ENCODE results near the gene GGACT. TPM values are rescaled to one million over a fixed set of nuclear protein-coding genes. Genes with fewer than 3 reads are reported as not detected.
"Not testable (repeated sequence)": the region's sequence is repeated elsewhere in the genome, so short reads cannot be mapped to it uniquely, and the experiment has no call there.

GGACT gene
- total RNA-seq, 4 donors from 2014 or later = 1.9 to 8.7 (median 5.6) TPM

GRCh38 chr13:100527644-100528043 lies 60.9 kb downstream of the GGACT start:
- Histone ChIP-seq H3K4me1 (no peaks in the 10 kb centered on the region), H3K4me3 (replicated peaks in 1 of 3) (no peak overlapping the region), H3K27me3 (no peaks in the 10 kb centered on the region), H3K27ac (no peak overlapping the region), H3K9me3 (no peaks in the 10 kb centered on the region), H3K36me3 (peaks cover 0 to 6% of the 10 kb centered on the region in 2 donors)
- WGBS, 2 donors = 91 to 99% methylated on average over 9 of the region's 9 CpGs
- intact Hi-C loops (cut with DNase I) = no loop called here
- TF ChIP-seq, protein P1, sequence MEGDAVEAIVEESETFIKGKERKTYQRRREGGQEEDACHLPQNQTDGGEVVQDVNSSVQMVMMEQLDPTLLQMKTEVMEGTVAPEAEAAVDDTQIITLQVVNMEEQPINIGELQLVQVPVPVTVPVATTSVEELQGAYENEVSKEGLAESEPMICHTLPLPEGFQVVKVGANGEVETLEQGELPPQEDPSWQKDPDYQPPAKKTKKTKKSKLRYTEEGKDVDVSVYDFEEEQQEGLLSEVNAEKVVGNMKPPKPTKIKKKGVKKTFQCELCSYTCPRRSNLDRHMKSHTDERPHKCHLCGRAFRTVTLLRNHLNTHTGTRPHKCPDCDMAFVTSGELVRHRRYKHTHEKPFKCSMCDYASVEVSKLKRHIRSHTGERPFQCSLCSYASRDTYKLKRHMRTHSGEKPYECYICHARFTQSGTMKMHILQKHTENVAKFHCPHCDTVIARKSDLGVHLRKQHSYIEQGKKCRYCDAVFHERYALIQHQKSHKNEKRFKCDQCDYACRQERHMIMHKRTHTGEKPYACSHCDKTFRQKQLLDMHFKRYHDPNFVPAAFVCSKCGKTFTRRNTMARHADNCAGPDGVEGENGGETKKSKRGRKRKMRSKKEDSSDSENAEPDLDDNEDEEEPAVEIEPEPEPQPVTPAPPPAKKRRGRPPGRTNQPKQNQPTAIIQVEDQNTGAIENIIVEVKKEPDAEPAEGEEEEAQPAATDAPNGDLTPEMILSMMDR (IDR thresholded peaks at IDR 0.05) = no peak
- no peak for TF ChIP-seq POLR2A (IDR thresholded peaks at IDR 0.05)
- DNase-seq = no peak

GRCh38 chr13:100526318-100527000 lies 62.1 kb downstream of the GGACT start:
- TF ChIP-seq POLR2A (IDR thresholded peaks at IDR 0.05) = no peak
- TF ChIP-seq, protein P1 (IDR thresholded peaks at IDR 0.05) = no peak
- no peak for DNase-seq
- Histone ChIP-seq H3K4me3 (replicated peaks in 1 of 3) (no peak overlapping the region), H3K27me3 (no peaks in the 10 kb centered on the region), H3K9me3 (no peaks in the 10 kb centered on the region), H3K36me3 (no peaks in the 10 kb centered on the region), H3K4me1 (no peaks in the 10 kb centered on the region), H3K27ac (no peak overlapping the region)
- intact Hi-C loops (cut with DNase I) = no loop called here
- WGBS, 2 donors = 92 to 95% methylated on average over 27 of the region's 27 CpGs

DNA sequence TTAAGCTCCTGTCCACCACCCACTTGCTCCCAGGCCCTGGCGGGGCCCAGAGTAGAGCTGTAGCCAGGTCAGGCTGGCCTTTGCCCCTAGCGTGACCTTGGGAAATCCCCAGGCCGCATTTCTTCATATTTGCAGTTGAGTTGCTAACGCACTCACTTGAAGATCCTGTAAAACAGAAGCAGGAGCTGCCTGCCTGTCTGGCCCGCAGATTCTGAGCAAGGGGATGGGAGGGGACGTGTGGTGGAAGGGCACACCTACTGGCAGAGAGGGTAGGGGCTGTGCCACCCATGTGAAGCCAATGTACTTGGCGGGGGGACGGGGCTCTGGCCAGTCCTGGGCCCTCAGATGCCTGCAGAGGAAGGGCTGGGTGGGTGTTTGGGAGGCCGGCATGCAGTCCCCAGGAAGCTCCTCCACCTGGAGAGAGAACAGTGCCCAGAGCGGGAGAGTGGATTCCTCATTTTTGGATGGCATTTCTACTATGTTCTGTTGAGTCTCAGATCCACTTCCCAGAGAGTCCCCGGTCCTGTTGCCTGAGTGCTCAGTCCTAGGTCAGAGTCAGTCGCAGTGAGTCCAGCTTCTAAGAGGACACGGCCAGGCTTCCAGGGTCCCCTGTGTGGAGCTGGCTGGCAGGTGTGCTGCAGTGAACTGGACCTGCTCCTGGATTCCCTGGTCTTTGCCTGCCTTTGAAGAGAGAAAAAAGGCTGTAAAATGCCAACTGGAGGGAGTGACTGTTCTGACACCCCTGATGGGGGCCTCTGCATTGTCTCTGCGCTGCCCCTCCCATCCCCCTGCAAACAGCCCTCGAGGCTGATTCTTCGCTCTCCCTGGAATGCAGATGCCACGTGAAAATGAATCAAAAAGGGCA lies 62.9 kb downstream of the GGACT start:
- TF ChIP-seq POLR2A (IDR thresholded peaks at IDR 0.05) = no peak
- TF ChIP-seq, protein P1 (IDR thresholded peaks at IDR 0.05) = no peak
- no peak overlapping the region for H3K4me3 ChIP-seq (replicated peaks in 1 of 3)
- H3K36me3 ChIP-seq = no peaks in the 10 kb centered on the region
- no peaks in the 10 kb centered on the region for H3K9me3 ChIP-seq
- WGBS, 2 donors = 90 to 95% methylated on average over 17 of the region's 17 CpGs
- intact Hi-C loops (cut with DNase I) = no loop called here
- H3K27me3 ChIP-seq = no peaks in the 10 kb centered on the region
- no peak overlapping the region for H3K27ac ChIP-seq
- DNase-seq = no peak
- no peaks in the 10 kb centered on the region for H3K4me1 ChIP-seq

GRCh38 chr13:100524688-100525087 lies 63.9 kb downstream of the GGACT start:
- H3K4me1 ChIP-seq; DNase-seq; H3K27me3 ChIP-seq; H3K36me3 ChIP-seq; H3K9me3 ChIP-seq; H3K4me3 ChIP-seq (replicated peaks in 1 of 3); H3K27ac ChIP-seq; intact Hi-C loops (cut with DNase I): not testable (repeated sequence)
- 97 to 98% methylated on average over 5 of the region's 5 CpGs for WGBS, 2 donors

- intact Hi-C loops (cut with DNase I) = no loop called here
- Histone ChIP-seq H3K4me3 (replicated peaks in 1 of 3) (no peak overlapping the region), H3K4me1 (no peaks in the 10 kb centered on the region), H3K9me3 (no peaks in the 10 kb centered on the region), H3K27ac (no peak overlapping the region), H3K36me3 (no peaks in the 10 kb centered on the region), H3K27me3 (no peaks in the 10 kb centered on the region)
- DNase-seq = peak in 1 of 2 donors; percentile 17
- TF ChIP-seq, protein P1 (IDR thresholded peaks at IDR 0.05) = no peak
- no peak for TF ChIP-seq POLR2A (IDR thresholded peaks at IDR 0.05)
- 70 to 81% methylated on average over 4 to 8 of the region's 8 CpGs for WGBS, 2 donors
Measured at GRCh38 chr13:100523981-100524386, 64.6 kb downstream of the GGACT start.

Measured in thyroid gland (tissue), 4 donors.